Stimulated activated CD4-positive, alpha-beta T cell treated with anti-CD3 and anti-CD28 coated beads, Interleukin-2, amount 100 ng/mL, for 24 hours (primary cell): ENCODE data around the gene CNGB1.

Source experiments
- DNase-seq, 2 donors: peaks; one replicate each; pipeline ENCODE4 v3.0.0-alpha.2; 2020

CNGB1 gene

DNA sequence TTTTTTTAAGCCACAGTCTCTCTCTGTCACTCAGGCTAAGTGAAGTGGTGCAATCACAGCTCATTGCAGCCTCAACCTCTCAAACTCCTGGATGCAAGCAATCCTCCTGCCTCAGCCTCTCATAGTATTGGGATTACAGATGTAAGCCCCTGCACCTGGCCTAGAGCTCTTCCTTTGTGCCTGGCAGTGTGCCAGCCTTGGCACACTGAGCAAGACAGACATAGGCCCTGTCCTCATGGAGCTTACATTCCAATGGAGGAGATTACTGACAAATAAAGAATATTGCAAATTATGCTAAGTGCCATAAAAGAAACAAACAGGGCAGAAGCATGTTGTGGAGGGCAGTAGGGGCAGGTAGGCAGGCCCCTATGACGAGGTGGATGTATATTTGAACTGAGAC, 920 bp upstream of the CNGB1 start:
- DNase-seq = no peak

DNA sequence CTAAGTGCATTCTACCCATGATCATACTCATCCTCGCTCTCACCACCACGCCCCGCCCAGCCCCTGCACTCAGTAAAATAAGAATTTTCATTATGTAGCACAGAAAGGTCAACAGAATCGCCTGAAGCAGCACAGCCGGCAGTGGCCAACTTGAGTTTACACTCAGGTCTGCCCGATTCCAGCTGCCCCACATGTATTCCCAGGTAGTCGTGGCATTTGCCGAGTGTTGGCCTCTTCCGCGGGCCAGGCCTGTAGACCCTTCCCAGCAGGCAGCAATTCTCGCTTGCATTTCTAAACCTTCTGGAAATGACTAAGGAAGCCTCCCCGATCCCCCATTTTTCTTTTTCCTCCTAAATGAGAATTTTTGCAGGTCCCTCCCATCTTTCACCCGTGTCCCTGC, 609 bp downstream of the CNGB1 start:
- no peak for DNase-seq

DNA sequence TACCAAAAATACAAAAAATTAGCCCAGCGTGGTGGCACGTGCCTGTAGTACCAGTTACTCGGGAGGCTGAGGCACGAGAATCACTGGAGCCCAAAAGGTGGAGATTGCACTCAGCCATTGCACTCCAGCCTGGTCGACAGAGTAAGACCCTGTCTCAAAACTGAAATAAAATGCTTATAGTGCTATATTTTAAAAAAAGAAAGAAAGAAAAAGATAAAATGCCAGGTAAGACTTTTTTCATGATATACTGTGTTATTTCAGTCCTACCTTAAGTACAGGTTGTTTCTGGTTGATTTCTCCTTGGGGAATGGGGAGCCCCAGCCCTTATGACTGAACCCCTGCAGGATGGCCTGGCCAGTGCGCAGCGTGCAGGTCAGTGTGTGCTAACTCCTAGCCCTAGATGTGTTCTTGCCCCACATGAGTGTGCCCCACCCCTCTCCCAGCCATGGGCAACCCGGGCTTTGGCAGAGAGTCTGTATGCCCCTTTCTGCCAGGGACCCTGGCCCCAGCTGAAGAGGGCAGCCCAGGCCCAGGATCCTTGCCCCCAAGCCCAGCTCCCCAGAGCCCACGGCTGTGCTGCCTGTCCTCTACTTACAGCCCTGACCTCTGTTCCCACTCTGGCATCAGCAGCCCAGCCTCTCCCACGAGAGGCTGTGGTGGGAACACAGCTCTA, 1.3 kb downstream of the CNGB1 start:
- DNase-seq = no peak

DNA sequence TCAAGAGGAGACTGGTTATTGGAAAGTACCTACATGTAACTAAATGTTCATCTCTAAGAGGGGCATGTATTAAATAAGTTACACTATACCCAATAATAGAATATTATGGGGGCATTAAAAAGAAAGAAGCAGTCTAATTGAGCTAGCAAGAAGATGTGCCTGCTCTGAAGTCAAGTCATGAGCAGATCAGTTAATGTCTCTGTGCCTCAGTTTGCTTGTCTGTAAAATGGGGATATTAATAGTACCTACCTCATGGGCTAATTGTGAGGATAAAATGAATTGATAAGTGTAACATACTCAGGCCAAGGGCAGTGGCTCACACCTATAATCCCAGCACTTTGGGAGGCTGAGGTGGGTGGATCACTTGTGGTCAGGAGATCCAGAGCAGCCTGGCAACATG, 3.0 kb downstream of the CNGB1 start:
- no peak for DNase-seq

DNA sequence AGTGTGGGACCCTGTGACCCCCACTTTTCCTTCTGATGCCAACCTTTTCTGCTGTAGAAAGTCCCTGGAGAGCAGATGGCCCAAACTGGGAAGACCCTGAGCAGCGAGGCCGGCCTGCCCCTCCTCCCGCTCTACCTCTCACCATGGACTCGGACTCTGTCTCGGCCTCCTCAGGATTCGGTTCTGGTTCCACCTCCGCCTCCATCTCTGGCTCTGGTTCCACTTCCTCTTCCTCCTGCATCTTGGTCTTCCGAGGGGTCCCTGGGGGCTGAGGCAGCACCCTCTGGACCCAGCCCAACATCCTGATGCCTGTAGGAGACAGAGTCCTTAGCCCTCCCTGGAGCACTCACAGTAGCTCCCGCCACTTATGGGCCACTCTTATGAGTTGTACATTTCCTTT, 3.9 kb downstream of the CNGB1 start:
- no peak for DNase-seq

DNA sequence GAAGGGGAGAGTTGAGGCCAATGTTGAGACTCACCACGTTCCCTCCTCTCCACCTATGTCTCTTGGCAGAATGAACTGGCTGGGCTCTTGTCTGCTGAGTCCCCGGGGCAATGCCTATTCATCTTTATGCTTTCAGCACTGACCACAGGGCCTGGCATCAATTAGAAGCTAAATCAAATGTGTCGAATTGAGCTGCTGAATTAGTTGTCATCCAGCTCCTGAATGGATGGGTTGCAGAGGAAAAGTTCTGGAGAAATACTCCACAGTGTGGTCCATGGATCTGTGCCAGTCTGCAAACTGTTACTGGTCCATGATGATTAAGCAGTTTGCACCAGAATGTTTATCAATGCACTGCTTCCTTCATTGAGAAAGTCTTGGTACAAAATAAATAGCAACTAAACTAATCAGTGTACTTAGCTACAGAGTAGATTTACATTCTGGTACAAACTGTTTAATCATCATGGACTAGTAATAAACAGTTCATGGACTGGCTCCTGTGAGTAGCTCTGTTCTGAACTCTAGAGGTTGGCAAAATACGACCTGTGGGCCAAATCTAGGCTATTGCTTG, 4.6 kb downstream of the CNGB1 start:
- no peak for DNase-seq

DNA sequence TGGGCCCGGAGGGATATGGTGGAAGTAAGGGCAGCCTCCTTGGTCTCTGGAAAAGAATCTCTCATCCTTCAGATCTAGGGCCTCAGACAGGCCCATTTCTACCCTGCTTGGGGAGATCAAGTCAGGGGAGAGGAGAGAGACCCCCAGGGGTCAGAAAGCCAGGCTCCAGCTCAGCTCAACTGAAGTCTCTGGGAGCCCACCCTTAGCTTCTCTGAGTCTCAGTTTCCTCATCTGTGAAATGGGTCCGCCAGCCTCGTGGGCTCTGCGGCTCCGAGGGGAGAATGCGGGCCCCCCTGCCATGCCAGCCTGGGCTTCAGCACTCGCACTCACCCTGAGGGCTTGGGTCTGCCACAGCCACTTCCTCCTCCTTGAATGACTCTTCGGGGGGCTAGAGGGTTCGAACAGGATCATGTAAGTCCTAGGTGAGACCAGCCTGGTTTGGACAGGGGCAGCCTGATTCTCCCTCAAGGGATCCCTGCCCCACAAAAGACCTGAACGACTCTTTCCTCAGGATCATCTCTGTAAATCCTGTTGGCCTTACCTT, 6.7 kb downstream of the CNGB1 start:
- no peak for DNase-seq

DNA sequence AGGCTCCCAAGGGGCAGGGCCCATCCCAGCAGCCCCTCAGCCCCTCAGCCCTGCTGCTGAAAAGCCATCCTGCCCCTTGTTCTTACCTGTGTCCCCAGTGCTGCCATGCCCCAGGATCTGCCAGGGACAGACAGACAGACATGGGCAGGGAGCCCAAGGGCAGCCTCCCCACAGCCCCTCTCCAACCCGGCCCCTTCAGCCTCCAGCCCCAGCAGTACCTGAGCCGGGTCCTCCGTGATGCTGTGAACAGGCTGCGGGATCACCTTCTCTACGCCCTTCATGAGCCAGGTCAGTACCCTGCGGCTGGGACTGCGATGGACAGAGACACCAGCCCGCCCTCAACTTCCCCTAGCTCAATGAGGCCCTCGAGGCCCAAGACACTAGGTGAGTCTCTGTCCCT, 8.2 kb downstream of the CNGB1 start:
- DNase-seq = no peak

DNA sequence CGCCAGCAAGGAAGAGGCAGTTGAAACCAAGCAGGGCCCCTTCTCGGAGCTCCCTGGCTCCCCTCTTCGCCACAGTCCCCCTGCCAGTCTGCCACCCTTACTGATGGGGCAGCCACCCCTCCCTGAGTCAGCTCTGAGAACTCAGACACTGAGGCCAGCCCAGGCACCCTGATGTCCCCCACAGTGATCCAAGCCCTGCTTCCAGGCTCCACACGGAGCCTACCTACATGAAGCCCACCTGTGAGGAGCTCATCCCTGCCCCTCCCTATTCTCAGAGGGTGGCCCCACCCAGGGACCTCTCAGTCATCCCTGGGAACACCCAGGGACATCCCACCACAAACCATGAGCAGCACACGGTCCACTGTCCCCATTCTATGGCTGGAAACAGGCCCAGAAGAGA, 8.9 kb downstream of the CNGB1 start:
- no peak for DNase-seq

DNA sequence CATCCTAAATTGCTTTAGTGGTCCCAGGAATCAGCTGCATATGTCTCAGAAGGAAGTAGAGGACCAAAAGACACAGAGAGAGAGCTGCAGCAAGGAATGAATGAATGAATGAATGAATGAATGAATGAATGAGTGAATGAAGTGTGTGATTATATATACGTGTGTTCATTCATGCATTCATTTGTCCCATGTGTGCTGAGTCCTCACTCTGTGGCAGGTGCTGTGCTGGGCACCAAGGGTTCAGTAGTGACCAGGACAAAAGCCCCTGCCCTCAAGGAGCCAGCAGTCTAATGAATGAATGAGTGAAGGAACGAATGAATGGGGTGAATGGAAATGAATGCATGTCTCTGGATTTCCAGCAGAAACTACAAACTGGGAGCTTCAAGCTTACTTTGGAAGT, 9.4 kb downstream of the CNGB1 start:
- no peak for DNase-seq

DNA sequence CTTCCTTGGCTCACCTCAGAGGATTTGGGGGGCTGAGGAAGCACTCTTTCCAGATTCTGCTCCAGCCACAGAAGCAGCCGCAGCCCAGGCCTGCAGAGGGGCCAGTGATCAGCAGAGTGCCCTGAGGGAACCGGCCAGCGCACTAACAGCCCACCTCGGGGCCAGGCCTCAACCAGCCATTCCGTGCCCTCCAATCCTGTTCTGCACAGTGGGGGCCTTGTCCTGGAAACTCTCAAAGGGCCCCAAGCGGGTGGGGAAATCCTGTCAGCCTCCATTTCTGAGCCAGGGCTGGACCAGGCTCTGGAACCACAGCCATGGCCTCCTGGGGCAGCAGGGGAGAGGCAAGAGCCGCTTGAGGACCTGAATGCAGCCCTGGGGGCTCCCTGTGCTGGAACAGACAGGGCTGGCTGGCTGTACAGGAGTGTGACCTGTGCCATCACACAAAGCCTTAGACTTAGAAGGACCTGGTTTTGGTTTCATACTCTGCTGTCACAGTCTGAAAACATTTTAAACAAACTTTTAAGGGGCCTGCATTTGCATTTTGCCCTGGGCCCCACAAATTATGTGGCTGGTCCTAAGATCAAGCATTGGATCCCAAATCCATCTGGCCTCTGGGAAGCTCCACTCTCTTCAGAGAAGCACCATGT, 10.0 kb downstream of the CNGB1 start:
- DNase-seq = no peak

DNA sequence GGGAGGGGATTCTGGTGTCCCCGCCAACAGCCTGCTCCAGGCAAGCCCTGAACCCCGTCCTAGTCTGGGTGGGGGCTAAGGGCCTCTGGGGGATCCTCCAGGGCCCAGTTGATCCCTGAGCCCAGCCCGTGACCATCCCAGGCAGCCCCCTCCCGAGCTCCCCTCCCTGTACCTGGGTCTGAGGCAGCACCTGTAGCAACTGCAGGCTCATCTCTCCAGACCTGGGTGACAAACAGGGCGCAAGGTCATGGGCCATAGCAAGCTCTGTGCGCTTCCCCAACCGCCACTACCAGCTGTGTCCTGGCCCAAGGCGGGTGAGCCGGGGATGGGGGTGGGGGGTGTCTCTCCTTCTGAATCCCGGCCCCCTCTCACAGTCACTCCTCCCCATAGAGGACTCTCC, 10.6 kb downstream of the CNGB1 start:
- no peak for DNase-seq

DNA sequence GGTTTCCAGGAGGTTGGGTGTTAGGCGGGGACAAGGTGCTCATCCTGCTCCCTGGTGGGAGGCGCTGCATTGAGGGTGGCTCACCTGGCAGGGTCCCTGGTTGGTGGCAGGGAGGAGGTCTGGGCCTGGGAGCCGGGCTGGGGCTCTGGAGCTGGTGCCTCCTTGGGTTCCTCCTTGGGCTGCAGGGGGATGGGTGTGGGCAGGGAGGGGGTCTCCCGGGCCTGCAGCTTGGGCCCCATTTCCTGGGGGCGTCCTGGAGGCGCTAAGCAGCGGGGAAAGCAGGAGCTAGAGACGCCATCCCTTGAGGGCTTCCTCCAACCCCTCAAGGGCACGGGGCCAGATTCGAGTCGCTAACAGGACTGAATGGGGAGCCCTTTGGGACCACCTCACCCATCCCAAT, 11.1 kb downstream of the CNGB1 start:
- DNase-seq = no peak

DNA sequence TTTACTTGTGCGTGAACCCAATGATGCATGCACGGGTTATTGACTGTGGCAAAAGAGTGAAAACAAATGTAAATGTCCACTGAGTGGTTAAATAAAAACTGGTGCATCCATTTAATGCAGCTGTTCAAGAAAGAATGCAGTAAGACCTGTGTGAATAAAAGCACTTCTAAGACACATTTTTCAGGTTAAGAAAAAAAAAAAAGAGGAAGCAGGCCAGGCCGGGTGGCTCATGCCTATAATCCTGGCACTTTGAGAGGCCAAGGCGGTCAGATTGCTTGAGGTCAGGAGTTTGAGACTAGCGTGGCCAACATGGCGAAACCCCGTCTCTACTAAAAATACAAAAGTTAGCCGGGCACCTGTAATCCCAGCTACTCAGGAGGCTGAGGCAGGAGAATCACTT, 11.8 kb downstream of the CNGB1 start:
- no peak for DNase-seq

DNA sequence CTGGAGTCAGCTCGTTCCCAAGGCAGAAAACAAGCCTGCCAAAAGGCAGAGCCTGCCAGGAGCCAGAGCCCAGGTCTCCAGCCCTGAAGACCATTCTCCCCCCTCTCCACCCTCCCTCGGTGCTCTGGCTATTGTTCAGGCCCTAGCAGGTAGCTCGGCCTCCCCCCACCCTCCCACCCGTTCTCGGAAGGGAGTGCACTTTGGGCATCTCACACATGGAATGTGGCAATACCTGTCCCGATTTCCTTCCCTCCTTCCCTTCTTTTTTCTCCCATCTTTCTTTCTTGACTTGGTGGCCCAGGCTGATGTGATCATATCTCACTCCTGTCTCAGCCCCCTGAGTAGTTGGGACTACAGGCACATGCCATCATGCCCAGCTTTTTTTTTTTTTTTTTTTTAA, 12.4 kb downstream of the CNGB1 start:
- DNase-seq = no peak

DNA sequence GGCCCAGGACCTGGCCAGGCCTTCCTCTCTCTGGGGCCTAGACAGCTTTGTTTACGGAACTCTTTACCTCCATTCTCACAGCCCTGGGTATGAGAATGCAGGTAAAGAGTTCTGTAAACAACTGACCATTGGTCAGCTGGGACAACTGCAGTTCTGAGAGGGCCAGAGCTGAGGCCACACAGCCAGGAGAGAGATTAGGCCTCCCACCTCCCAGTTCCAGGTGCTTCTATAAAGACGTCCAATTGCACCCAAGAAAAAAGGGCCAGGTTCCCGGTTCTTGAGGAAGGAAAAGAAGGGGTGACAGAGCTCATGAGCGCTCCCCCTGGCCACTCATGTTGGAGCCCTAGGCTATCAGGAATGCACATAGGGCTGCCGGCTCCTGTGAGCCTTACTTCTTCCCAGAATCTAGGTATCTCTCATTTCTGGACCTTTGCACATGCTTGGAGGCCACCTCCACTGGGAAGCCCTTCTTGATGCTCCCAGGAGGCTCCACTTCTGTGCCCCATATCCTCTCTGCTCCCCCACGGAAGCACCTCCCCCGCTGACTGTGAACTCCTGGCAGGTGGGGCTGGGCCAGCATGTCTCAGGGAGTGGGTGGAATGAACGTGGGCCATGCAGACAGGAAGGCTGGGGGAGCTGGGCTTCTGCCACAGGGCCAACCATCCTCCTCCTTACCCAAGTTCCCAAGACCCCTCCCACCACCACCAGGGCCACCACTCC, 13.1 kb downstream of the CNGB1 start:
- DNase-seq = no peak

DNA sequence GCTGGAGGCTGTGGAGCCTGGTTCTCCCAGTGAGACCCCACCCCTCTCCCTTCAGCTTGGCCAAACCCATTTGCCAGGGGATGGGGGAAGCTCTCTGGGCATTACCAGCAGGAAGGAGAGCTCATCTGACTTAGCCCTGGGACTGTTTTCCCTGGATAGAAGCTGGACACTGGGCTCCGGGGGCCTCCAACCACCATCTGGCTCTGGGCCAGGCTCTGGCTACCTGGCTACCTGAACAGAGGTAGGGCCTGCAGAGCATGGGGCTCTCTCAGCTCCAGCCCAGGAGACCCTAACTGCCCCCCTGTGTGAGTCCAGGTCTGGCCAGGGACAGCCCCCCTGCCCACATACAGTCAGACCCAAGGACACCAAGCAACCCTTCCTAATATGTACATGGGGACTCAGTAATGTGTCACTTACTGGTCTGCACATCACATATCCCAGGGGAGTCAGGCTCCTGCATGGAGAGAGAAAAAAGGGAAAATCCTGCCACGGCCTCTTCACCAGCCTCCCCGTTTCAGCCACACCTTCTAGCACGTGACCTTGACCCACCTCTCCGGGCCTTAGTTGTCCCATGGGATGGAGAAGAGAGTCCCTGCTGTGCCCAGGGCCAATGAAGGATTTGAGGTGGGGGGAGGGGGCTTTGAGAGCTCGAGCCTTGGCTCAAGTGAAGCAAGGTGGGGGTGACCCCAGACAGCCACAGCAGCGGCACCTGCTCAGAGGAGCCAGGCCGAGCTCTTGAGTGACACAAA, 13.8 kb downstream of the CNGB1 start:
- no peak for DNase-seq

DNA sequence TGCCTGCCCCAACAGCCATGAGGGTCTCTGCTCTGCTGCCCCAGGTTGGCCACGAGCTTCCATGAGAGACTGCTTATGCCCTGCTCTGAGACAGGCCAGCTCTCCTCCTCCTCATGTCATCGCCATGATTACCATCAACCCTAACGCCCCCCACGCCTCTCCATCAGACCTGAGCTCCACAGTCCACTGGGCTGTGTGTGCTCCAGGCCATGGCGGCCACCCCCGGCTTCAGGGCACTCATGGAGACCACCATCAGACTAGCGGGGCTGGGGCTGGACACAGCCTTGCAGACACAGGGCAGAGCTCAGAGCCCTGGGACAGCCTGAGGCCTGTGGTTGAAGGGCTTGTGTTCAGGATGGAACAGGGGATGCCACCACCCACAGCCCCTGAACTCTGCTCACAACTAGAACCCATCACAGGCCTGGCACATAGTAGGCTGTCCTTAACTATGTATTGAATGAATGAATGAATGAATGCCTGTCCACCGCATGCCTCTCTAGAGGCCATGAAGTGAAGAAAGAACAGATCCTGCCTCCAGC, 14.6 kb downstream of the CNGB1 start:
- no peak for DNase-seq

DNA sequence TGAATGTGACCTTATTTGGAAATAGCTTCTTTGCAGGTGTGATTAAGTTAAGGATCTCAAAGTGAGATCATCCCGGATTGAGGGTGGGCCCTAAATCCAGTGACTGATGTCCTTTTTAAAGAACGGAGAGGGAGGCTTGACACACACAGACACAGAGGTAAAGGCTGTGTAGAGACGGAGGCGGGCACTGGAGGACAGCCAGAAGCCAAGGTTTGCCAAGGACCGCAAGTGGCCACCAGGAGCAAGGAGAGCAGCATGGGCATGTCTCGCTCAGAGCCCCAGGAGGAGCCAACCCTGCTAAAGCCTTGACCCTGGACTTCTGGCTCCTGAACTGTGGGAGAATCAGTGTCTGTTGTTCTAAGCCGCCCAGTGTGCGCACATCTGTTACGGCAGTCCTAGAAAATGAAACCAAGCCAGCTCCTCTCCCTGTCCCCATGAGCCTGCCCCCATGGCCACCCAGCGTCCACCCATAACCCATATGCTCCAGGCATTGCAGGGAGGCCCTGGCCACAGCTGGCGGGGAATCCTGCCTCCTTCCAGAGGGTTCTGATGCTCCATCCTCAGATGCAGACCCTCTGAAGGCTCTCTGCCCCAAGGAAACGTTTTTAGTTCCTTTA, 15.2 kb downstream of the CNGB1 start:
- no peak for DNase-seq

DNA sequence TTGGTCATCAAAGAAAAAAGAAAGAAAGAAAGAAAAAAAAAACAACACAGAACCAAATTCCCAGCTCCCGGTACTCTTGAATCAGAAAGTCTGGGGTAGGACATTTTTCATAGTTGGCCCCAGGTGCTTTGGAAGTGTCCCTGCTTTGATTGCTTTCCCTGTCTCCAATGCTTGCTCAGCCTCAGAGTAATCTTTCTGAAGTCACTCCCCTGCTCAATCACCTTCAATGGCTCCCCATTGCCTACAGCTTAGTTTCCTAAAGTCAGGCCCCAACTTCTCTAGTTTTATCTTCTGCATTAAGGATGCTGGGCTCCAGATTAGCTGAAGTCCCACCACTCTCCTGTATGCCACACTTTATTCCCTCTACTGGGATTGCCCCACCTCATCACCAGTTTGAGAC, 17.1 kb downstream of the CNGB1 start:
- DNase-seq = no peak

DNA sequence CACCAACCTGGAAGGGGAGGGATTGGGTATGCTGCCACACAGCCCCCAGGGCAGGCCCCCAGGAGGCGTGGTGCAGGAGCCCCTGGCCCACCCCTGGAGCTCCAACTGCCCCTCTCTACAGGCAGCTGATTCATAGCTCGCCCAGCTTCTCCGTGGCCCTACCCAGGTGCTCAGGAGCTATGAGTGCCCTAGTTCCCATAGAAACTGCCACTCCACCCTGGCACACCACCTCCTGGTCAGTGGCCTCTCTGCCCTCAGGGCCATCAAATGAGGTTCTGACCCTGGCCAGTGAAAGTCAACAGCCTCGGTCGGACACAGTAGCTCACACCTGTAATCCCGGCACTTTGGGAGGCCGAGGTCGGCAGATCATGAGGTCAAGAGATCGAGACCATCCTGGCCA, 18.0 kb downstream of the CNGB1 start:
- DNase-seq = no peak

DNA sequence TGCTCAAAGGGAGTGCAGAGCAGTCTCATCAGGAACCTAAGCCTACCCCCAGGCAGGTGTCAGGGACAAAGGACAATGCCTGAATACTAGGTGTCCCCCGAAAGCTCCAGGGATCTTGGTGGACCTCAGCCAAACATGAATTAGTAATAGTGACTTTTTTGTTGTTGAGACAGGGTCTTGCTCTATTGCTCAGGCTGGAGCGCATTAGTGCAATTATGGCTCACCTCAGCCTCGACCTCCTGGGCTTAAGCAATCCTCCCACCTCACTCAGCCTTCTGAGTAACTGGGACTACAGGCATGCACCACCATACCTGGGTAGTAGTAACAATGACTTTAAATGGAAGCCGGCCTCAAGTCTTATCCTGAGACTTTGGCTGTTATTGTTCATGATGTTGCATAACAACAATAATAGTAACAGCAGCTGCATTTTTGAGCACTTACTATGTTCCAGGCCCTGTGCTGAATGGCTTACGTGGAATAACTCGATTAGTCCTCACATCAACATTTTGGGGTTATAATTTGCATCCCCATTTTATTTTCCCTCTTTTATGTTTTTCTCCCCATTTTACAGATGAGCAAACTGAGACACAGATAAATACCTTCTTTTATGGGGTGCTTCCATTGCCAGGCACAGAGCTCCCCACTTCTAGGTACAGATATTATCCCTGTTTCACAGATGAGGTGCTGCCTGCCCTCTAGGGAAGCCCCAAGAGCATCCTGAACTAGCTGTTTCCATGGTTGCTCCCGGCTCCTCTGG, 19.5 kb downstream of the CNGB1 start:
- DNase-seq = no peak
